OCI-LY7 (cell line): ENCODE data around the gene PGP.

Experiments used
- CTCF ChIP-seq: fragments of 200-600 bp; sonication (generic); conservative IDR thresholded peaks from 2 replicates; pipeline ENCODE4 v1.5.1; 2014; ENCODE audit warnings: mild to moderate bottlenecking, antibody characterized with exemption, low read length, moderate library complexity, mixed read lengths
- EZH2phosphoT487 ChIP-seq: fragments of 200-600 bp; sonication (generic); IDR thresholded peaks from 2 replicates; pipeline ENCODE4 v1.6.1; 2018; ENCODE audit warnings: low read depth, borderline replicate concordance, mild to moderate bottlenecking, mixed run types, antibody characterized with exemption, low read length, moderate library complexity, mixed read lengths

- TF ChIP-seq CTCF (no peak), EZH2phosphoT487 (no peak)
These were observed 48.8 kb downstream of the PGP start for GRCh38 chr16:2165861-2166260.
